Tibial nerve (tissue), 4 donors: ENCODE data around the gene CTNNA3. TPM values are rescaled to one million over a fixed set of nuclear protein-coding genes. Genes with fewer than 3 reads are reported as not detected.

ENCODE experiments used
- DNase-seq, 2 donors: peaks; one replicate each; pipeline ENCODE4 v3.0.0-alpha.2; 2019; ENCODE audit warnings: low spot score in 2 of 2
- H3K27ac ChIP-seq, 4 donors: fragments of 200-600 bp; sonication (generic) in 3 of 4; one replicate each; pipeline ENCODE4 v1.5.1; 2017 to 2019; ENCODE audit warnings: mild to moderate bottlenecking in 1 of 4
- H3K27me3 ChIP-seq, 2 donors: fragments of 200-600 bp; sonication (generic) in 1 of 2; one replicate each; pipeline versions ENCODE4 v1.5.1 to v1.6.0; 2017 to 2019
- H3K36me3 ChIP-seq, 3 donors: fragments of 200-600 bp; sonication (generic); one replicate each; pipeline ENCODE4 v1.5.1; 2018 to 2019
- H3K4me1 ChIP-seq, 4 donors: fragments of 200-600 bp; sonication (generic) in 3 of 4; one replicate each; pipeline ENCODE4 v1.5.1; 2017 to 2019
- H3K4me3 ChIP-seq, 4 donors: fragments of 200-600 bp; sonication (generic) in 3 of 4; one replicate each; pipeline ENCODE4 v1.5.1; 2017 to 2019; ENCODE audit warnings: mild to moderate bottlenecking in 1 of 4, moderate library complexity in 1 of 4
- H3K9me3 ChIP-seq, 4 donors: fragments of 200-600 bp; sonication (generic) in 3 of 4; one replicate each; pipeline ENCODE4 v1.5.1; 2017 to 2019
- EP300 ChIP-seq, 2 donors: sonication (generic); formaldehyde crosslinking; IDR thresholded peaks; one replicate each; pipeline ENCODE4 v1.6.1; 2017; ENCODE audit warnings: antibody characterized with exemption in 2 of 2, mild to moderate bottlenecking in 1 of 2
- POLR2A ChIP-seq, 2 donors: fragments of 450-650 bp; IDR thresholded peaks; one replicate each; pipeline ENCODE4 v1.6.1; 2017; ENCODE audit warnings: antibody characterized with exemption in 2 of 2, mild to moderate bottlenecking in 2 of 2, moderate library complexity in 2 of 2
- WGBS, 2 donors: methylation state at CpG; one replicate each; pipeline ENCODE4 v1.1.5; 2018; 5-methylcytosine and 5-hydroxymethylcytosine counted together
- total RNA-seq, 4 donors: library from RNA; depleted of rRNA; stranded (reverse); fragments of >200 nt; gene quantifications; one replicate each; pipeline ENCODE4 v1.1.0, GENCODE V29; 2016
- TF ChIP-seq, protein P1 (sequence below), 5 experiments: fragments of 200-600 bp in 3 of 5; fragments of 450-650 bp in 2 of 5; sonication (generic) in 3 of 5; IDR thresholded peaks; one replicate each; pipeline ENCODE4 v1.5.1; 2016 to 2019; ENCODE audit warnings: antibody characterized with exemption in 5 of 5, mild to moderate bottlenecking in 3 of 5, moderate library complexity in 2 of 5

Gene CTNNA3
- total RNA-seq, 4 donors from 2014 or later = 15.9 to 36.1 (median 23.1) TPM

- Histone ChIP-seq H3K4me3 (no peak overlapping the region), H3K27ac (no peak overlapping the region), H3K27me3 (no peaks in the 10 kb centered on the region), H3K9me3 (peaks cover 0 to 6% (median 0%) of the 10 kb centered on the region in 4 donors), H3K36me3 (no peaks in the 10 kb centered on the region), H3K4me1 (no peaks in the 10 kb centered on the region)
- 92 to 95% methylated on average over 3 of the region's 3 CpGs for WGBS, 2 donors
- no peak for DNase-seq
- TF ChIP-seq EP300 (IDR thresholded peaks at IDR 0.05) (no peak), POLR2A (IDR thresholded peaks at IDR 0.05) (no peak)
- TF ChIP-seq, protein P1, sequence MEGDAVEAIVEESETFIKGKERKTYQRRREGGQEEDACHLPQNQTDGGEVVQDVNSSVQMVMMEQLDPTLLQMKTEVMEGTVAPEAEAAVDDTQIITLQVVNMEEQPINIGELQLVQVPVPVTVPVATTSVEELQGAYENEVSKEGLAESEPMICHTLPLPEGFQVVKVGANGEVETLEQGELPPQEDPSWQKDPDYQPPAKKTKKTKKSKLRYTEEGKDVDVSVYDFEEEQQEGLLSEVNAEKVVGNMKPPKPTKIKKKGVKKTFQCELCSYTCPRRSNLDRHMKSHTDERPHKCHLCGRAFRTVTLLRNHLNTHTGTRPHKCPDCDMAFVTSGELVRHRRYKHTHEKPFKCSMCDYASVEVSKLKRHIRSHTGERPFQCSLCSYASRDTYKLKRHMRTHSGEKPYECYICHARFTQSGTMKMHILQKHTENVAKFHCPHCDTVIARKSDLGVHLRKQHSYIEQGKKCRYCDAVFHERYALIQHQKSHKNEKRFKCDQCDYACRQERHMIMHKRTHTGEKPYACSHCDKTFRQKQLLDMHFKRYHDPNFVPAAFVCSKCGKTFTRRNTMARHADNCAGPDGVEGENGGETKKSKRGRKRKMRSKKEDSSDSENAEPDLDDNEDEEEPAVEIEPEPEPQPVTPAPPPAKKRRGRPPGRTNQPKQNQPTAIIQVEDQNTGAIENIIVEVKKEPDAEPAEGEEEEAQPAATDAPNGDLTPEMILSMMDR (IDR thresholded peaks at IDR 0.05) = no peak
Observed at GRCh38 chr10:65968871-65969270, 1727.1 kb downstream of the CTNNA3 start.

- WGBS, 2 donors = 87 to 100% methylated on average over 1 of the region's 1 CpG
- H3K9me3 ChIP-seq = peaks cover 0 to 6% (median 0%) of the 10 kb centered on the region in 4 donors
- no peak overlapping the region for H3K27ac ChIP-seq
- no peak for DNase-seq
- H3K27me3 ChIP-seq = no peaks in the 10 kb centered on the region
- no peaks in the 10 kb centered on the region for H3K36me3 ChIP-seq
- H3K4me1 ChIP-seq = no peaks in the 10 kb centered on the region
- H3K4me3 ChIP-seq = no peak overlapping the region
- TF ChIP-seq EP300 (IDR thresholded peaks at IDR 0.05) (no peak), POLR2A (IDR thresholded peaks at IDR 0.05) (no peak)
- TF ChIP-seq, protein P1 (IDR thresholded peaks at IDR 0.05) = no peak
Observed at GRCh38 chr10:65968437-65968836, 1727.6 kb downstream of the CTNNA3 start.

DNA sequence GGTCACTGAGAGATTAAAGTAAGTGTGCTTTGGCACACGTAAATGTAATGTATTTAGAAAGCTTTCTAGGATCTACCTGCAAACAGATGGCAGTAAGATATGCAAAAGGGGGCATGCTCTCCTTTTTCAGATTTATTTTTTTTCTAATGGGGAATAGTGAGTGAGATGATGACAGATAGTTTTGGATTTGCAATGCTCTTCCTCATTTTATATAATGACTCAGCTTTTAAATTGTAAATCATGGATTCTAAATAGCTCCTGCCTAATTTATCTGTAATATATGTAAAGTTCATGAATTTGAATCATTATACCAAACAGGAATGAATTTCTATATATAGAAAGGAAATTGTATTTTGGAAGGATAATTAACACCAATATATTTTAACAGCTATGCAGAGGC is 1731.8 kb downstream of the CTNNA3 start:
- H3K36me3 ChIP-seq = no peaks in the 10 kb centered on the region
- no peak for TF ChIP-seq POLR2A (IDR thresholded peaks at IDR 0.05)
- TF ChIP-seq, protein P1 (IDR thresholded peaks at IDR 0.05) = no peak
- TF ChIP-seq EP300 (IDR thresholded peaks at IDR 0.05) = no peak
- no peaks in the 10 kb centered on the region for H3K4me1 ChIP-seq
- H3K4me3 ChIP-seq = no peak overlapping the region
- H3K9me3 ChIP-seq = peaks cover 0 to 6% (median 0%) of the 10 kb centered on the region in 4 donors
- WGBS, 2 donors = 74 to 75% methylated on average over 1 of the region's 1 CpG
- DNase-seq = no peak
- no peak overlapping the region for H3K27ac ChIP-seq
- H3K27me3 ChIP-seq = no peaks in the 10 kb centered on the region

GRCh38 chr10:65952086-65952485 is 1743.9 kb downstream of the CTNNA3 start:
- Histone ChIP-seq H3K27me3 (no peaks in the 10 kb centered on the region), H3K9me3 (peaks cover 0 to 5% (median 0%) of the 10 kb centered on the region in 4 donors), H3K27ac (no peak overlapping the region), H3K4me1 (no peaks in the 10 kb centered on the region), H3K36me3 (no peaks in the 10 kb centered on the region), H3K4me3 (no peak overlapping the region)
- TF ChIP-seq POLR2A (IDR thresholded peaks at IDR 0.05) = no peak
- no peak for TF ChIP-seq EP300 (IDR thresholded peaks at IDR 0.05)
- DNase-seq = no peak

DNA sequence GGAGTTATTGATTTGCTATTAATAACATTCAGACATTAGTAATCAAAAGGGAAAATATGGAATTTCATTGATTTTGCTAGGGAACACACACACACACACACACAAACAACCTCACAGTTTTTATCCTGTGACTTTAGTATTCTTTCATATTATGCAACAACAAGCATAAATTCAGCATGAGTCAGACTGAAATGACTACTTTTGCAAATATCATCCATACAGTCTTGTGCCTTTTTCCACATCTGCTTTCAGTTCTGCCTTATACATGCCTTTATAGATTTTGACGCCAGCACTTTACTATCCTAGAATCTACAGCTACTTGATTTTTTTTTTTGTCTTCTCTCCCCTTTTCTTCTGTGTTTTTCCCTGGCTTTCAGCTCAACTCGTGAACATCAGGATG is 1745.9 kb downstream of the CTNNA3 start:
- WGBS, 2 donors = 39 to 58% methylated on average over 2 of the region's 2 CpGs

More for the DNA sequence above, 1745.9 kb downstream of the CTNNA3 start:
- Histone ChIP-seq H3K4me3 (no peak overlapping the region), H3K27me3 (no peaks in the 10 kb centered on the region), H3K36me3 (no peaks in the 10 kb centered on the region), H3K4me1 (no peaks in the 10 kb centered on the region), H3K9me3 (no peaks in the 10 kb centered on the region), H3K27ac (no peak overlapping the region)
- no peak for TF ChIP-seq POLR2A (IDR thresholded peaks at IDR 0.05)
- TF ChIP-seq, protein P1 (IDR thresholded peaks at IDR 0.05) = no peak
- TF ChIP-seq EP300 (IDR thresholded peaks at IDR 0.05) = no peak
- DNase-seq = no peak
